Breast epithelium (tissue), 4 donors: ENCODE results near the gene ANK2. TPM values are rescaled to one million over a fixed set of nuclear protein-coding genes. Genes with fewer than 3 reads are reported as not detected.

Experiments
- DNase-seq, 2 donors: peaks; one replicate each; pipeline ENCODE4 v3.0.0-alpha.2; 2019; ENCODE audit warnings: low spot score in 2 of 2
- H3K27ac ChIP-seq, 2 donors: fragments of 200-600 bp; sonication (generic) in 1 of 2; one replicate each; pipeline ENCODE4 v1.5.1; 2016 to 2019; ENCODE audit warnings: mild to moderate bottlenecking in 1 of 2
- H3K27me3 ChIP-seq, 2 donors: fragments of 200-600 bp; sonication (generic) in 1 of 2; one replicate each; pipeline versions ENCODE4 v1.5.1 to v1.6.0; 2017 to 2019; ENCODE audit warnings: control low read depth in 1 of 2, mild to moderate bottlenecking in 1 of 2
- H3K36me3 ChIP-seq: fragments of 200-600 bp; one replicate; pipeline ENCODE4 v1.5.1; 2019
- H3K4me1 ChIP-seq, 2 donors: fragments of 200-600 bp; sonication (generic); one replicate each; pipeline ENCODE4 v1.5.1; 2016 to 2019; ENCODE audit warnings: control low read depth in 1 of 2
- H3K4me3 ChIP-seq, 3 donors: fragments of 200-600 bp; sonication (generic); 1 replicate in 2 of 3; 2 replicates in 1 of 3; pipeline ENCODE4 v1.5.1; 2016 to 2019; ENCODE audit warnings: mild to moderate bottlenecking in 3 of 3, moderate library complexity in 2 of 3
- H3K9me3 ChIP-seq, 2 donors: fragments of 200-600 bp; sonication (generic) in 1 of 2; one replicate each; pipeline ENCODE4 v1.5.1; 2016 to 2019; ENCODE audit warnings: control low read depth in 1 of 2
- CTCF ChIP-seq, 3 donors: fragments of 450-650 bp; IDR thresholded peaks; one replicate each; pipeline ENCODE4 v1.5.1; 2016 to 2017; ENCODE audit warnings: antibody characterized with exemption in 3 of 3, mild to moderate bottlenecking in 3 of 3, moderate library complexity in 3 of 3
- POLR2A ChIP-seq: fragments of 450-650 bp; IDR thresholded peaks from one replicate; pipeline ENCODE4 v1.6.1; 2016; ENCODE audit warnings: antibody characterized with exemption, mild to moderate bottlenecking, moderate library complexity
- POLR2AphosphoS5 ChIP-seq, 3 donors: sonication (generic); formaldehyde crosslinking; IDR thresholded peaks; one replicate each; pipeline ENCODE4 v1.6.1; 2017; ENCODE audit warnings: antibody characterized with exemption in 3 of 3
- intact Hi-C: fragments of 100-400 bp; cut with DNase I; formaldehyde crosslinking; loops from one replicate; pipeline ENCODE4 v1.15.1; 2023; ENCODE audit warnings: low total_unique reads
- total RNA-seq, 3 donors: library from RNA; depleted of rRNA; stranded (reverse); fragments of >200 nt; gene quantifications; one replicate each; pipeline ENCODE4 v1.1.0, GENCODE V29; 2016

The ANK2 gene
- total RNA-seq, 3 donors from 2014 or later: 22.0 to 145 (median 36.7) TPM

- Histone ChIP-seq H3K27ac (no peak overlapping the region), H3K9me3 (no peaks in the 10 kb centered on the region), H3K4me1 (peaks cover 0 to 4% of the 10 kb centered on the region in 2 donors), H3K27me3 (no peaks in the 10 kb centered on the region), H3K4me3 (no peak overlapping the region), H3K36me3 (no peaks in the 10 kb centered on the region)
- TF ChIP-seq POLR2A (no peak), CTCF (IDR thresholded peaks at IDR 0.05) (no peak), POLR2AphosphoS5 (IDR thresholded peaks at IDR 0.05) (no peak)
- no peak for DNase-seq
- intact Hi-C loops: no loop called here
These were observed 92.9 kb downstream of the ANK2 start for GRCh38 chr4:113142351-113142750.

- DNase-seq: no peak
- Histone ChIP-seq H3K9me3 (no peaks in the 10 kb centered on the region), H3K27me3 (no peaks in the 10 kb centered on the region), H3K4me3 (no peak overlapping the region), H3K27ac (no peak overlapping the region), H3K36me3 (no peaks in the 10 kb centered on the region), H3K4me1 (peaks cover 0 to 4% of the 10 kb centered on the region in 2 donors)
- intact Hi-C loops: no loop called here
- TF ChIP-seq POLR2AphosphoS5 (IDR thresholded peaks at IDR 0.05) (no peak), CTCF (IDR thresholded peaks at IDR 0.05) (no peak), POLR2A (no peak)
These were observed 94.6 kb downstream of the ANK2 start for GRCh38 chr4:113144091-113144490.

- peaks cover 0 to 4% of the 10 kb centered on the region in 2 donors for H3K4me1 ChIP-seq
- no peak overlapping the region for H3K4me3 ChIP-seq
- intact Hi-C loops: no loop called here
- no peaks in the 10 kb centered on the region for H3K27me3 ChIP-seq
- no peaks in the 10 kb centered on the region for H3K36me3 ChIP-seq
- DNase-seq: no peak
- peak overlapping the region in 1 of 2 donors; percentile 59 for H3K27ac ChIP-seq
- TF ChIP-seq POLR2AphosphoS5 (IDR thresholded peaks at IDR 0.05) (no peak), POLR2A (no peak), CTCF (IDR thresholded peaks at IDR 0.05) (no peak)
- H3K9me3 ChIP-seq: no peaks in the 10 kb centered on the region
These were observed 95.7 kb downstream of the ANK2 start for GRCh38 chr4:113145147-113145518.

- Histone ChIP-seq H3K4me1 (peaks cover 0 to 4% of the 10 kb centered on the region in 2 donors), H3K27me3 (no peaks in the 10 kb centered on the region), H3K4me3 (no peak overlapping the region), H3K27ac (peak overlapping the region in 1 of 2 donors; percentile 59), H3K36me3 (no peaks in the 10 kb centered on the region), H3K9me3 (no peaks in the 10 kb centered on the region)
- TF ChIP-seq POLR2A: no peak
- TF ChIP-seq POLR2AphosphoS5 (IDR thresholded peaks at IDR 0.05): no peak
- no peak for TF ChIP-seq CTCF (IDR thresholded peaks at IDR 0.05)
- intact Hi-C loops: no loop called here
- no peak for DNase-seq
These were observed 96.3 kb downstream of the ANK2 start for GRCh38 chr4:113145519-113146291.

GRCh38 chr4:113146876-113147358 lies 97.5 kb downstream of the ANK2 start:
- Histone ChIP-seq H3K4me1 (peaks cover 0 to 4% of the 10 kb centered on the region in 2 donors), H3K9me3 (no peaks in the 10 kb centered on the region), H3K27me3 (no peaks in the 10 kb centered on the region), H3K36me3 (no peaks in the 10 kb centered on the region), H3K27ac (peak overlapping the region; percentile 61 to 74), H3K4me3 (peak overlapping the region; percentile 34 to 57 (median 42))
- TF ChIP-seq CTCF (IDR thresholded peaks at IDR 0.05) (no peak), POLR2AphosphoS5 (IDR thresholded peaks at IDR 0.05) (no peak), POLR2A (no peak)
- no peak for DNase-seq
- intact Hi-C loops: no loop called here
